ENCODE results near the gene WDR6. TPM values are rescaled to one million over a fixed set of nuclear protein-coding genes. Genes with fewer than 3 reads are reported as not detected.

The WDR6 gene, protein sequence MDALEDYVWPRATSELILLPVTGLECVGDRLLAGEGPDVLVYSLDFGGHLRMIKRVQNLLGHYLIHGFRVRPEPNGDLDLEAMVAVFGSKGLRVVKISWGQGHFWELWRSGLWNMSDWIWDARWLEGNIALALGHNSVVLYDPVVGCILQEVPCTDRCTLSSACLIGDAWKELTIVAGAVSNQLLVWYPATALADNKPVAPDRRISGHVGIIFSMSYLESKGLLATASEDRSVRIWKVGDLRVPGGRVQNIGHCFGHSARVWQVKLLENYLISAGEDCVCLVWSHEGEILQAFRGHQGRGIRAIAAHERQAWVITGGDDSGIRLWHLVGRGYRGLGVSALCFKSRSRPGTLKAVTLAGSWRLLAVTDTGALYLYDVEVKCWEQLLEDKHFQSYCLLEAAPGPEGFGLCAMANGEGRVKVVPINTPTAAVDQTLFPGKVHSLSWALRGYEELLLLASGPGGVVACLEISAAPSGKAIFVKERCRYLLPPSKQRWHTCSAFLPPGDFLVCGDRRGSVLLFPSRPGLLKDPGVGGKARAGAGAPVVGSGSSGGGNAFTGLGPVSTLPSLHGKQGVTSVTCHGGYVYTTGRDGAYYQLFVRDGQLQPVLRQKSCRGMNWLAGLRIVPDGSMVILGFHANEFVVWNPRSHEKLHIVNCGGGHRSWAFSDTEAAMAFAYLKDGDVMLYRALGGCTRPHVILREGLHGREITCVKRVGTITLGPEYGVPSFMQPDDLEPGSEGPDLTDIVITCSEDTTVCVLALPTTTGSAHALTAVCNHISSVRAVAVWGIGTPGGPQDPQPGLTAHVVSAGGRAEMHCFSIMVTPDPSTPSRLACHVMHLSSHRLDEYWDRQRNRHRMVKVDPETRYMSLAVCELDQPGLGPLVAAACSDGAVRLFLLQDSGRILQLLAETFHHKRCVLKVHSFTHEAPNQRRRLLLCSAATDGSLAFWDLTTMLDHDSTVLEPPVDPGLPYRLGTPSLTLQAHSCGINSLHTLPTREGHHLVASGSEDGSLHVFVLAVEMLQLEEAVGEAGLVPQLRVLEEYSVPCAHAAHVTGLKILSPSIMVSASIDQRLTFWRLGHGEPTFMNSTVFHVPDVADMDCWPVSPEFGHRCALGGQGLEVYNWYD
- 79.7 and 80.7 TPM in 2 replicates for total RNA-seq

DNA sequence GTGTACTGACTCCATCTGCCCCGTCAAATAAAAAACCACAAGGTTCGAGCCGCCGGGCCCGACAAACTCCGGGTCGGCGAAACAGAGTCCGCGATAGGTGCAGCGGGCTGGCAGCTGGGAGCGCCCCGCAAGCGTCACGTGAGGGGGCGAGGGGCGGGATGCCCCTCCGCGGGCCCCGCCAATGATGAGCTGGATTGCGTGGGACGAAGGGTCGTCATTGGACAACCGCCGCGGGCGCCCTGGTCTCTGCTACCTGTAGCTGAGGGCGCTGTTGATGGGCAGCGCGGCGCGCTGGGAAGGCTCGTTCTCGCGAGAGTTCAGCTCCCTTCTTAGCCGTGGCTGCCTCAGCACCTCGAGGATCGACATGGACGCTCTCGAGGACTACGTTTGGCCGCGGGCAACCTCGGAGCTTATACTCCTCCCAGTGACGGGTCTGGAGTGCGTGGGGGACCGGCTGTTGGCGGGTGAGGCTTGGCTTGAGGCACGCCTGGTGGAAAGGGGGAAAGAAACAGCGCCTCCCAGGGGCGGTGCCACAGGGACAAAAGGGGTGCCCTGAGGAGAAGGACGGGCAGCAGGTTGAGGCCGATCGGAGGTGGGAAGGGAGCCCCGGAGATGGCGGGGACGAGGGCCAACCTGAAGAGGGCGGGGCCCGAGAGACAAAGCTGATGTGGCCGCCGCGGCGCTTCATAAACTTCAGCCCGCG lies at the start of gene WDR6:
Gene WDR6 (plus strand): TSS at position 324 of the 703 bp plus-strand sequence. CDS start 41 bp downstream, at position 365.

DNA sequence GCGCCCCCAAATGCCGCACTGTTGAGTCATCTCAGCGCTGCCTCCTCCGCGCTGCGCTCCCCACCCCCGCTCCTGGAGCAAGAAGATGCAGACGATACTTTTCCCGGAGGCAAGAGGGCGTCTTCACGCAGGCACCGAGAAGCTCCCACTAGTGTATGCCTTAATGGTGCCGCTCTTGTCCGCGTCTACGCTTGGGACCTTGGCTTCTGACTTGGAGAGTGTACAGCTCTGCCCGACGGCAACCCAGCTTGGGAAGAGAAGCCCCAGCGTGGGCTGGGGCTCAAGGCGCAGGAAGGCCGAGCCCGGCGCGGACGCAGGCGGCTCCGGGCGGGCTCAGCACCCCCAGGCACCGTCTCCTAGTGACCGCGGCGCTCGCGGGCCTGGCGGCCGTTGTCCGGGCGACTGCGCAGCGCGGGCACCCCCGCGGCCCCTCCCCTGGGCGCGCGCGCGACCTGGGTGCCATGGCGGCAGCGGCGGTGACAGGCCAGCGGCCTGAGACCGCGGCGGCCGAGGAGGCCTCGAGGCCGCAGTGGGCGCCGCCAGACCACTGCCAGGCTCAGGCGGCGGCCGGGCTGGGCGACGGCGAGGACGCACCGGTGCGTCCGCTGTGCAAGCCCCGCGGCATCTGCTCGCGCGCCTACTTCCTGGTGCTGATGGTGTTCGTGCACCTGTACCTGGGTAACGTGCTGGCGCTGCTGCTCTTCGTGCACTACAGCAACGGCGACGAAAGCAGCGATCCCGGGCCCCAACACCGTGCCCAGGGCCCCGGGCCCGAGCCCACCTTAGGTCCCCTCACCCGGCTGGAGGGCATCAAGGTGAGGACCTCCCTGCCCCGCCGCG lies 17.2 kb upstream of the WDR6 start, which contains the start of gene P4HTM:
Gene P4HTM (plus strand): TSS at position 446 of the 840 bp plus-strand sequence. CDS start 16 bp downstream, at position 462.

DNA sequence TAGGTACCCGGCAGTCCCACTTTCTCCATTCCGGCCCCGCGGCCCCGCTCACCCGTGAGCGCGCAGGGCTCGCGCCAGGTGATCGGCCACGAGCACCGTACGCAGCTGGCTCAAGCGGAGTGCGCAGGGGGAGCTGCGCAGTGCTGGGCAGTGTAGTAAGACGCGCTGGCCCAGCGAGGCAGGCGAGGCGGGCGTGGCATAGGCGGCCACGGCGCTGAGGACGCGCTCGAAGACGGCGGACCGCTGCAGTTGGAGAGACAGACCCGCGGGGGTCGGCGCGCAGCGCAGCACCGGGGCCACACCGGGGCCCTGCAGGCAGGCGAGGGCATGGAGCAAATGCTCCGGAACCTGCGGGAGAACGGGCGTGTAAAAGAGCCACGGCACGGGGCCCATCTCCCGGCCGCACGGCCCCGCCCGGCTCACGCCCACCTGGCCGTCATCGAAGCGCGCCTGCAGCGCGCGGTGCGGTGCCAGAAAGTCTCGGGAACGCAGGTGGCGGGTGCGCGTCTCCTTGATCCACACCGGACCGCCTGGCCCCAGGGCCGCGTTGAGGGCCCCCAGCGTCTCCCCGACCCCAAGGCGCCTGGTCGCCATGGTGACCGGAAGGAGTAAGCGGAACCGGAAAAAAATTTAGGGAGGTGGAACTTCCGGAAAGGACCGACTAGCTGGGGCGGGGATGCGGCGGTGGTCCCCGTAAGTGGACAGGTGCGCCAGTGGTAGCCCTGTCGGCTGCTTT lies 10.9 kb downstream of the WDR6 start, which contains the start of gene DALRD3:
Gene DALRD3 (minus strand): TSS at position 610 of the 736 bp plus-strand sequence. CDS start 16 bp downstream, at position 594.

DNA sequence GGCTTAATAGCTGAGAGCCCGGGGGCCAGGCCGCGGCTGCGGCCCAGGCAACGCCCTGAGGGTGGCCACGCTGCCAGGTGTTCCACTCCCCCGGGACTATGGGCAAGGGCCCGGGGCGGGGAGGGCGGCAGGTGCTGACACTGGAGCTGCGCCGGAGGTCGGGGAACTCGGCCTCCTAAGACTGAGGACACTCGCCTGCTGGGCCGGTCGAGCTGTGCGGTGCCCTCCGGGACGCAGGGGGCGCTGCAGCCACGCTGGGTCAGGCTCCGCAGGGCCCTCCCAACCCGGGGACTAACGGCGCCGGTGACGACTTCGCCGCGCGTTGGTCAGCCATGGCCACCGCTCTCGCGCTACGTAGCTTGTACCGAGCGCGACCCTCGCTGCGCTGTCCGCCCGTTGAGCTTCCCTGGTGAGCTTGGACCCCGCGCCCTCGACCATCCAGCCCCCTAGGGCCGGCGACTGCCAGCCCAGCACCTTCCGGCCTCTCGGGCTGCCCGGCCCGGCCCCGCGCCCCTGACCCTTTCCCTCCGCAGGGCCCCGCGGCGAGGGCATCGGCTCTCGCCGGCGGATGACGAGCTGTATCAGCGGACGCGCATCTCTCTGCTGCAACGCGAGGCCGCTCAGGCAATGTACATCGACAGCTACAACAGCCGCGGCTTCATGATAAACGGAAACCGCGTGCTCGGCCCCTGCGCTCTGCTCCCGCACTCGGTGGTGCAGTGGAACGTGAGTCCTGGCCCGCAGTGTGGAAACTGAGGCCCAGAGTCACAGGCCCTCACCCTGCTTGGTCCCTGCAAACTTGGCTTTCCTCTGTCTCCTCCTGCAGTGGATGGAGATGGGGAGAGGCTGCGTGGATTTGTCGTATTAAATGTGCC lies 14.9 kb downstream of the WDR6 start, which contains the start of gene NDUFAF3:
Gene NDUFAF3 (plus strand): TSS at position 309 of the 875 bp plus-strand sequence. CDS start 24 bp downstream, at position 333.

DNA sequence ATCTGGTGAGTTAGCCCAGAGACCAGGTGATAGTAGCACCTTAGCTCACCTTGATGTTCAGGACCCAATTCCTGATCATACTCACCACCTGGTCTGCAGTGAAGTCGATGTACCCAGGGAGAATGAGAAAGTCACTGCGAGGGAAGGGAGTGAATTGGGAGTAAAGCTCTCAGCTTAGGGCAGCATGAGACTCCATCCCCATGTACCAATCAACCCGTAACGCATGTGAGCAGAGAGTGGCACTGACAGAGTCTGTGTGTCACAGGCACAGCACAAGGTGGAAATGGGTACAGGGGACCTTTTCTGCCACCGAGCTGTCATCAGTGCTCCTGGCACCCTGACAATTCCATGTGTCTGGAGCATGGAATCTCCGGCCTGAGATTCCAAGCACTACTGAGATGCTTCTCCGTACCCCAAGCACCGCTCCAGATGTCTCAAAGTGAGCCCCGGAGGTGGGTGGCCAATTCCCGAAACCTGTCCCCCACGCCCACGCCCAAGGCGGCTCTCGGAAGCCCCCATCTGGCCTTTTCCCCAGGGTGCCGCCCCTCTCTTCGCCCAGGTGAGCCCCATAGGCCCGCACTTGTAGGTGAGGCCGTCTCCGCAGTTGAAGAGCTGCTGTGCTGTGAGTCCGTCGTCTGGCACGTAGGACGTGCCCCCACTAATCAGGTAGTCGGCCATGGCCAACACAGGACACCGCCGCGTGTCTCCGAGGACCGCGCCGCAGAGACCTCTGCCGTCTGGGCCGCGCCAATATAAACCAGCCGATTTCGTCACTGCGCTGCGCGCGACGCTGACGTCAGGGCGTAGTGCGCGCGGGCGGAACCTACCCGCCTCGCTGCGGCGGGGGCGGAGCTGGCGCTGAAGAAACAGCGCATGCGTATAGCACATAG lies 21.7 kb downstream of the WDR6 start, which contains the start of gene IMPDH2:
Gene IMPDH2 (minus strand): TSS at position 726 of the 890 bp plus-strand sequence. CDS start 48 bp downstream, at position 678.

Other genes starting within 250 kb of the WDR6 start
- gene PRKAR2A, start 159.5 kb upstream of the WDR6 start, total RNA-seq, result 18.7 and 20.1 TPM in 2 replicates
- 9.2 and 9.8 TPM in 2 replicates for gene SLC25A20, start 108.5 kb upstream of the WDR6 start, total RNA-seq
- 55.2 and 64.1 TPM in 2 replicates for gene ARIH2, start 88.5 kb upstream of the WDR6 start, total RNA-seq
- 20.5 and 22.4 TPM in 2 replicates for gene P4HTM, start 17.1 kb upstream of the WDR6 start, total RNA-seq
- gene DALRD3, start 11.2 kb downstream of the WDR6 start, total RNA-seq, result 59.5 and 60.0 TPM in 2 replicates
- 206 and 207 TPM in 2 replicates for gene NDUFAF3, start 14.7 kb downstream of the WDR6 start, total RNA-seq
- 314 and 337 TPM in 2 replicates for gene IMPDH2, start 22.0 kb downstream of the WDR6 start, total RNA-seq
- 53.5 and 72.1 TPM in 2 replicates for gene QRICH1, start 86.7 kb downstream of the WDR6 start, total RNA-seq
- 364 and 369 TPM in 2 replicates for gene QARS1, start 97.4 kb downstream of the WDR6 start, total RNA-seq
- 41.2 and 43.2 TPM in 2 replicates for gene USP19, start 113.4 kb downstream of the WDR6 start, total RNA-seq
- 215 and 282 TPM in 2 replicates for gene LAMB2, start 125.7 kb downstream of the WDR6 start, total RNA-seq
- 32.3 and 37.7 TPM in 2 replicates for gene CCDC71, start 158.9 kb downstream of the WDR6 start, total RNA-seq
- 13.4 and 14.1 TPM in 2 replicates for gene KLHDC8B, start 164.2 kb downstream of the WDR6 start, total RNA-seq

Measured in bronchus fibroblast of lung (primary cell).